Caco-2 (cell line): ENCODE results near the gene XPNPEP2. TPM values are rescaled to one million over a fixed set of nuclear protein-coding genes. Genes with fewer than 3 reads are reported as not detected.

ENCODE experiments used
- BruUV-seq: library from RNA; stranded (reverse); fragments of 400-500 nt; replicated peaks from 2 replicates; lab custom pipeline; 2021; lab: Mats Ljungman, UMichigan
- CTCF ChIA-PET: fragments of 300-600 bp; sonication (Branson Sonifier 250); formaldehyde crosslinking; loops from one replicate; lab custom pipeline; 2022; ENCODE audit warnings: antibody characterized with exemption; lab: Charles Lee
- POLR2A ChIA-PET: fragments of 300-600 bp; sonication (Branson Sonifier 250); formaldehyde crosslinking; loops from one replicate; lab custom pipeline; 2022; ENCODE audit warnings: antibody characterized with exemption; lab: Charles Lee
- DNase-seq, 2 experiments: peaks; one replicate each; pipeline versions ENCODE4 v3.0.0 to v3.0.0-alpha.2; 2020 to 2022
- H3K27me3 ChIP-seq: replicated peaks from 2 replicates; pipeline ENCODE4 v1.6.0; 2011; ENCODE audit warnings: low read length; ENCODE audit not compliant: control insufficient read depth, insufficient read depth
- H3K36me3 ChIP-seq: 2 replicates; pipeline ENCODE4 v1.5.1; 2011; ENCODE audit warnings: low read length; ENCODE audit not compliant: control insufficient read depth, insufficient read depth
- H3K4me1 ChIP-seq: fragments of 250-450 bp; sonication (Bioruptor Pico); 2 replicates; pipeline ENCODE4 v1.5.1; 2020; ENCODE audit warnings: mild to moderate bottlenecking
- H3K4me3 ChIP-seq: 2 replicates; pipeline ENCODE4 v1.5.1; 2011; ENCODE audit warnings: low read depth, mild to moderate bottlenecking, control low read depth, low read length
- H3K9me3 ChIP-seq: fragments of 250-450 bp; sonication (Bioruptor Pico); 2 replicates; pipeline ENCODE4 v1.5.1; 2020; ENCODE audit warnings: mild to moderate bottlenecking, moderate library complexity
- H3K27ac Mint-ChIP-seq: one replicate; pipeline ENCODE4 v1.8.0; 2022; ENCODE audit warnings: mixed read lengths; ENCODE audit not compliant: unreplicated experiment
- H3K27me3 Mint-ChIP-seq: one replicate; pipeline ENCODE4 v1.8.0; 2022; ENCODE audit warnings: mixed read lengths; ENCODE audit not compliant: insufficient read depth, unreplicated experiment
- H3K36me3 Mint-ChIP-seq: one replicate; pipeline ENCODE4 v1.8.0; 2022; ENCODE audit warnings: mild to moderate bottlenecking, mixed read lengths; ENCODE audit not compliant: insufficient read depth, unreplicated experiment
- H3K4me1 Mint-ChIP-seq: one replicate; pipeline ENCODE4 v1.8.0; 2022; ENCODE audit warnings: low read depth, mixed read lengths; ENCODE audit not compliant: unreplicated experiment
- H3K4me3 Mint-ChIP-seq: one replicate; pipeline ENCODE4 v1.8.0; 2022; ENCODE audit warnings: mild to moderate bottlenecking, moderate library complexity, mixed read lengths; ENCODE audit not compliant: unreplicated experiment
- H3K9me3 Mint-ChIP-seq: one replicate; pipeline ENCODE4 v1.8.0; 2022; ENCODE audit warnings: mixed read lengths; ENCODE audit not compliant: unreplicated experiment
- CTCF ChIP-seq, 2 experiments: fragments of 200-600 bp in 1 of 2; IDR thresholded peaks; 1 replicate in 1 of 2; 2 replicates in 1 of 2; pipeline versions ENCODE4 v1.5.1 to v1.8.0; 2011 to 2022; ENCODE audit warnings: antibody characterized with exemption in 1 of 2, control low read depth in 1 of 2, inconsistent platforms in 1 of 2, low read depth in 1 of 2, low read length in 1 of 2, mild to moderate bottlenecking in 1 of 2, moderate library complexity in 1 of 2; ENCODE audit not compliant: insufficient read depth in 1 of 2, severe bottlenecking in 1 of 2, unreplicated experiment in 1 of 2
- intact Hi-C: fragments of 100-400 bp; cut with micrococcal nuclease; formaldehyde crosslinking; loops from one replicate; pipeline ENCODE4 v1.10.0; 2022; ENCODE audit not compliant: unreplicated experiment
- total RNA-seq: library from RNA; stranded (reverse); gene quantifications from 2 replicates; pipeline ENCODE4 v1.2.3, GENCODE V29; 2022

XPNPEP2 gene
- total RNA-seq, 1 experiment from 2014 or later = 0.32 TPM

GRCh38 chrX:129779086-129779672, 40.4 kb downstream of the XPNPEP2 start:
- Mint-ChIP-seq H3K27me3 (no peaks in the 10 kb centered on the region), H3K4me3 (no peak overlapping the region), H3K9me3 (no peaks in the 10 kb centered on the region), H3K27ac (no peak overlapping the region), H3K4me1 (no peaks in the 10 kb centered on the region), H3K36me3 (no peaks in the 10 kb centered on the region)
- intact Hi-C loops = no loop called here
- Histone ChIP-seq H3K4me1 (peaks cover 2% of the 10 kb centered on the region; the same call in 1 of the 2 replicates), H3K9me3 (no peaks in the 10 kb centered on the region), H3K4me3 (no peak overlapping the region), H3K36me3 (no peaks in the 10 kb centered on the region), H3K27me3 (no peaks in the 10 kb centered on the region)
- CTCF ChIA-PET = no interaction called here
- DNase-seq = no peak
- POLR2A ChIA-PET = no interaction called here
- no peak for TF ChIP-seq CTCF (IDR thresholded peaks at IDR 0.05; ENCODE audit: insufficient read depth in 1 of 2, low read depth in 1 of 2, low read length in 1 of 2, severe bottlenecking in 1 of 2, unreplicated experiment in 1 of 2)
- BruUV-seq = no TSS peak

- H3K27me3 Mint-ChIP-seq = no peaks in the 10 kb centered on the region
- intact Hi-C loops = no loop called here
- H3K4me3 ChIP-seq = no peak within 1 kb of the TSS
- no peak for DNase-seq
- POLR2A ChIA-PET = no interaction called here
- H3K36me3 ChIP-seq = no peaks in the 10 kb centered on the region
- H3K4me1 ChIP-seq = no peaks in the 10 kb centered on the region
- H3K4me1 Mint-ChIP-seq = no peaks in the 10 kb centered on the region
- no peak for TF ChIP-seq CTCF (IDR thresholded peaks at IDR 0.05; ENCODE audit: insufficient read depth in 1 of 2, low read depth in 1 of 2, low read length in 1 of 2, severe bottlenecking in 1 of 2, unreplicated experiment in 1 of 2)
- H3K36me3 Mint-ChIP-seq = no peaks in the 10 kb centered on the region
- H3K27me3 ChIP-seq = no peaks in the 10 kb centered on the region
- no peak within 1 kb of the TSS for H3K4me3 Mint-ChIP-seq
- H3K9me3 ChIP-seq = no peaks in the 10 kb centered on the region
- BruUV-seq = no TSS peak
- H3K9me3 Mint-ChIP-seq = no peaks in the 10 kb centered on the region
- CTCF ChIA-PET = no interaction called here
- H3K27ac Mint-ChIP-seq = no peak within 1 kb of the TSS
These were observed 41.0 kb downstream of the XPNPEP2 start, which contains the start of gene SASH3 for GRCh38 chrX:129779747-129780146. Gene SASH3 (plus strand): TSS chrX:129779949. CDS start chrX:129780098, 149 bp downstream.

GRCh38 chrX:129780441-129781105, 41.8 kb downstream of the XPNPEP2 start:
- no peak for DNase-seq
- Mint-ChIP-seq H3K4me1 (no peaks in the 10 kb centered on the region), H3K27me3 (no peaks in the 10 kb centered on the region), H3K36me3 (no peaks in the 10 kb centered on the region), H3K9me3 (no peaks in the 10 kb centered on the region), H3K4me3 (no peak overlapping the region), H3K27ac (no peak overlapping the region)
- no peaks in the 10 kb centered on the region for H3K36me3 ChIP-seq
- intact Hi-C loops = no loop called here
- H3K4me1 ChIP-seq = no peaks in the 10 kb centered on the region
- H3K9me3 ChIP-seq = no peaks in the 10 kb centered on the region
- ChIA-PET POLR2A (no interaction called here), CTCF (interaction anchor here (0.6 kb wide), 1 partner anchor 101 kb away, joined by 6 read pairs; no protein-coding TSS in a partner anchor)
- TF ChIP-seq CTCF (IDR thresholded peaks at IDR 0.05; ENCODE audit: insufficient read depth in 1 of 2, low read depth in 1 of 2, low read length in 1 of 2, severe bottlenecking in 1 of 2, unreplicated experiment in 1 of 2) = no peak
- H3K27me3 ChIP-seq = no peaks in the 10 kb centered on the region
- no TSS peak for BruUV-seq
- no peak overlapping the region for H3K4me3 ChIP-seq
